Uterus (tissue), 4 donors: ENCODE measurements around the gene PEAR1. TPM values are rescaled to one million over a fixed set of nuclear protein-coding genes. Genes with fewer than 3 reads are reported as not detected.

Experiments used
- DNase-seq, 2 donors: peaks; one replicate each; pipeline ENCODE4 v3.0.0-alpha.2; 2019 to 2020
- H3K27ac ChIP-seq, 2 donors: fragments of 200-600 bp; sonication (generic); 1 replicate in 1 of 2; 2 replicates in 1 of 2; pipeline ENCODE4 v1.5.1; 2016 to 2018
- H3K27me3 ChIP-seq, 2 donors: fragments of 200-600 bp; sonication (generic); one replicate each; pipeline ENCODE4 v1.5.1; 2018 to 2019; ENCODE audit warnings: control low read depth in 1 of 2
- H3K36me3 ChIP-seq, 2 donors: fragments of 200-600 bp; sonication (generic); one replicate each; pipeline ENCODE4 v1.5.1; 2019; ENCODE audit warnings: control low read depth in 1 of 2
- H3K4me1 ChIP-seq, 2 donors: fragments of 200-600 bp; sonication (generic); one replicate each; pipeline ENCODE4 v1.5.1; 2018 to 2019; ENCODE audit warnings: control low read depth in 1 of 2
- H3K4me3 ChIP-seq, 2 donors: fragments of 200-600 bp; sonication (generic); 1 replicate in 1 of 2; 2 replicates in 1 of 2; pipeline ENCODE4 v1.5.1; 2018 to 2019; ENCODE audit warnings: mild to moderate bottlenecking in 1 of 2
- H3K9me3 ChIP-seq, 2 donors: fragments of 200-600 bp; sonication (generic); one replicate each; pipeline ENCODE4 v1.5.1; 2019; ENCODE audit warnings: control low read depth in 1 of 2
- CTCF ChIP-seq, 4 experiments: fragments of 200-600 bp in 2 of 4; fragments of 450-650 bp in 2 of 4; sonication (generic) in 2 of 4; IDR thresholded peaks; one replicate each; pipeline ENCODE4 v1.5.1; 2016 to 2019; ENCODE audit warnings: antibody characterized with exemption in 4 of 4, mild to moderate bottlenecking in 2 of 4, moderate library complexity in 1 of 4
- POLR2A ChIP-seq, 2 donors: fragments of 450-650 bp; IDR thresholded peaks; one replicate each; pipeline ENCODE4 v1.6.1; 2016; ENCODE audit warnings: antibody characterized with exemption in 2 of 2, mild to moderate bottlenecking in 1 of 2, moderate library complexity in 1 of 2
- intact Hi-C: fragments of 100-400 bp; cut with DNase I; formaldehyde crosslinking; loops from one replicate; pipeline ENCODE4 v1.15.1; 2023; ENCODE audit warnings: low total_unique reads
- microRNA counts, 2 donors: library from miRNA; unstranded; fragments of <30 nt; microRNA quantifications; one replicate each; lab custom pipeline; 2016 to 2017
- microRNA-seq: library from miRNA; unstranded; fragments of <30 nt; microRNA quantifications from one replicate; pipeline ENCODE4, GENCODE V29; 2016; ENCODE audit warnings: borderline microRNAs expressed, borderline replicate concordance
- small RNA-seq: library from RNA; depleted of rRNA; stranded (forward); fragments of <200 nt; gene quantifications from one replicate; pipeline ENCODE3, GENCODE V24; 2016
- total RNA-seq, 4 donors: library from RNA; depleted of rRNA in 3 of 4; stranded (reverse); fragments of >200 nt in 3 of 4; gene quantifications; one replicate each; pipeline versions ENCODE4 v1.1.0 to v1.2.4, GENCODE V29; 2014 to 2023
- donor health status: DM: yes; HTN: yes; CAD: no.

Gene PEAR1
- total RNA-seq, 4 donors from 2014 or later = 7.4 to 41.8 (median 17.9) TPM

DNA sequence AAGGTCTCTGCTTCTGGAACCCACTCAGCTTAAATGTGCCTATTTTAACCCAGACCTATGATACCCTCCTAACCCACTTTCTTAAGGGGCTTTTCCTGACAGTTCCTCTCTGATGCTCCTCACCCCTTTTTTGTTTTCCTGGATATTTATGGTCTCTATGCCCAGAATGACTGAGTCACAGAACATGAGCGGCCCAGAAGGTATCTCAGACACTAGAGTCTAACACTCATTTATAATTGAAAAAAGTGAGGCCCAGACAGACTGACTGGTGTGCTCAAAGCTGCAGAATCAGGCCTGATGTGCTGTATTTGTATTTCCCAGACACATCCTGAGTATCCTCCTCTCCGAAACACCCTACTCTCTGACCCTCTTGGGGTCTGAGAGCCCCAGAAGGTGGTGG lies 70.9 kb downstream of the PEAR1 start:
- Histone ChIP-seq H3K36me3 (no peaks in the 10 kb centered on the region), H3K27me3 (no peaks in the 10 kb centered on the region), H3K9me3 (no peaks in the 10 kb centered on the region), H3K27ac (no peak overlapping the region), H3K4me1 (no peaks in the 10 kb centered on the region), H3K4me3 (no peak overlapping the region)
- TF ChIP-seq CTCF (IDR thresholded peaks at IDR 0.05) = no peak
- no peak for TF ChIP-seq POLR2A (IDR thresholded peaks at IDR 0.05)
- DNase-seq = no peak
- intact Hi-C loops = no loop called here

MicroRNAs encoded within 50 kb of the gene (microRNA counts, 767-probe panel; counts per million panel counts)
- 0 counts per million in 2 donors for microRNA hsa-miR-765 (lab: Ali Mortazavi, UCI)

Small RNA genes lying within 50 kb of the gene (microRNA-seq; reads per million reads assigned to microRNA genes)
- not detected for gene MIR765

Small RNA genes lying within 50 kb of the gene (small RNA-seq; reads per million reads assigned to genes)
- not detected for gene MIR765

Other genes starting within 250 kb of the PEAR1 start
- gene NES, start 216.3 kb upstream of the PEAR1 start, total RNA-seq = 10 to 100 TPM in 3 of 4 donors, 1 to 10 TPM in 1; 9.7 to 70.9 (median 34.5) TPM
- gene CRABP2, start 188.1 kb upstream of the PEAR1 start, total RNA-seq = 10 to 100 TPM in 3 of 4 donors, not detected in 1; 11.0 to 71.5 (median 14.3) TPM
- gene METTL25B, start 165.2 kb upstream of the PEAR1 start, total RNA-seq = 10 to 100 TPM in 3 of 4 donors, 1 to 10 TPM in 1; 3.5 to 69.7 (median 29.4) TPM
- gene ISG20L2, start 165.0 kb upstream of the PEAR1 start, total RNA-seq = 10 to 100 TPM in 2 of 4 donors, 1 to 10 TPM in 2; 3.6 to 24.8 (median 10.2) TPM
- 10 to 100 TPM in 3 of 4 donors, 1 to 10 TPM in 1; 8.2 to 58.5 (median 23.8) TPM for gene MRPL24, start 152.6 kb upstream of the PEAR1 start, total RNA-seq
- gene HDGF, start 142.0 kb upstream of the PEAR1 start, total RNA-seq = 100 to 1,000 TPM in 2 of 4 donors, 10 to 100 TPM in 2; 41.2 to 150 (median 73.7) TPM
- gene PRCC, start 126.2 kb upstream of the PEAR1 start, total RNA-seq = 10 to 100 TPM; 22.7 to 71.9 (median 29.1) TPM
- 1 to 10 TPM in 1 of 4 donors, not detected in 3; 6.0 TPM for gene SH2D2A, start 76.9 kb upstream of the PEAR1 start, total RNA-seq
- 1 to 10 TPM in 1 of 4 donors, not detected in 3; 1.2 TPM for gene INSRR, start 34.6 kb upstream of the PEAR1 start, total RNA-seq
- gene NTRK1, start 32.9 kb upstream of the PEAR1 start, total RNA-seq = 10 to 100 TPM in 1 of 4 donors, 1 to 10 TPM in 1, under 1 TPM in 2; 0.35 to 19.2 (median 3.6) TPM
- 1 to 10 TPM in 1 of 4 donors, under 1 TPM in 2, not detected in 1; 0.48 to 3.8 (median 0.91) TPM for gene LRRC71, start 26.9 kb downstream of the PEAR1 start, total RNA-seq
- 10 to 100 TPM; 28.2 to 65.3 (median 40.5) TPM for gene ARHGEF11, start 152.0 kb downstream of the PEAR1 start, total RNA-seq
- gene ETV3L, start 206.1 kb downstream of the PEAR1 start, total RNA-seq = not detected
- gene ETV3, start 244.7 kb downstream of the PEAR1 start, total RNA-seq = 10 to 100 TPM in 3 of 4 donors, 1 to 10 TPM in 1; 4.4 to 30.1 (median 19.6) TPM